Subcutaneous adipose tissue (tissue), 4 donors: ENCODE results near the gene ATAD3A. TPM values are rescaled to one million over a fixed set of nuclear protein-coding genes. Genes with fewer than 3 reads are reported as not detected.

Source experiments
- total RNA-seq, 4 donors: library from RNA; depleted of rRNA; stranded (reverse); fragments of >200 nt; gene quantifications; one replicate each; pipeline ENCODE4 v1.1.0, GENCODE V29; 2016
- TF ChIP-seq, protein P1 (sequence below): fragments of 450-650 bp; IDR thresholded peaks from one replicate; pipeline ENCODE4 v1.5.1; 2016; ENCODE audit warnings: low read depth, mild to moderate bottlenecking, control low read depth, antibody characterized with exemption, moderate library complexity

Gene ATAD3A
- total RNA-seq, 4 donors from 2014 or later = 9.3 to 22.6 (median 12.9) TPM

DNA sequence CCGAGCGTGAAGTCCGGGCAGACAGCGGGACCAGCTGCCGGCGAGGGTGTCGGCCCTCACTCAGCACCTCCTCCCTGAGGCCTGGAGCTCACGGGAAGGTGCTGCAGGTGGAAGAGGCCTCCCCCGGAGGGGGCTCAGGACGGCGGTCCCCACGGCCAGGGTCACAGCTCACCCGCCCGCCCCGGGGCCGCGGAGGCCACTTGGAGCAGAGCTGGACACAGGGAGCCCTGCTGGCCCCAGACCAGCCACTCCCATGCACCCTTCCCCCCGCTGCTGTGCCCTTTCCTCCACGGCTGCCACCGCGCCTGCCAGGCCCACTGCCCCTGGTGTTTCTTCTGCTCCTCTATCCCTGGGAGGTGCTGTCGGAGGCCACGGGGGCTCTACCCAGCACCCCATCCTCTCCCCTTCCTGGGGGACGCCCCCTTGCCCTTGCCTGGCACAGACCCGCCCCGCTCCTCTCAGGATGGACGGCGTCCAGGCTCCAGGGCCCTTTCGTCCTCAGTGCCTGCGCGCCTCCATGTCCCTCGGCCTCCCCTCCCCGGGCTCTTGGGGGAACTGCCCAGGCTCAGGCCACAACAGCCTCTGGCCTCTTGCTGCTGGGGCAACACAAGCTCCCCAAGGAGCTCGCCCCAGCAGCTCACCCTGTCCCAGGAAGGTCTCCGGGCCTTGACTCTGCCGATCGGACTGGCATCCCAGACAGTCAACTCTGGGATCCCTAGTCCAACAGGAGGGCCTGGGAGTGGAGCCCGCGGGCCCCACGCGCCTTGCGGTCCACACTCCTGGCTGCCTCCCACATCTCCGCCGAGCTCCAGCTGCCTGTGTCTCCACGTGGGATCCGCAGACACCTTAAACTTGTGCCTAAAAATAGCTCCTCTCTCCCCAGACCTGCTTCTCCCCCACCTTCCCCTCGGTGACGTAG is 24.3 kb downstream of the ATAD3A start:
- TF ChIP-seq, protein P1, sequence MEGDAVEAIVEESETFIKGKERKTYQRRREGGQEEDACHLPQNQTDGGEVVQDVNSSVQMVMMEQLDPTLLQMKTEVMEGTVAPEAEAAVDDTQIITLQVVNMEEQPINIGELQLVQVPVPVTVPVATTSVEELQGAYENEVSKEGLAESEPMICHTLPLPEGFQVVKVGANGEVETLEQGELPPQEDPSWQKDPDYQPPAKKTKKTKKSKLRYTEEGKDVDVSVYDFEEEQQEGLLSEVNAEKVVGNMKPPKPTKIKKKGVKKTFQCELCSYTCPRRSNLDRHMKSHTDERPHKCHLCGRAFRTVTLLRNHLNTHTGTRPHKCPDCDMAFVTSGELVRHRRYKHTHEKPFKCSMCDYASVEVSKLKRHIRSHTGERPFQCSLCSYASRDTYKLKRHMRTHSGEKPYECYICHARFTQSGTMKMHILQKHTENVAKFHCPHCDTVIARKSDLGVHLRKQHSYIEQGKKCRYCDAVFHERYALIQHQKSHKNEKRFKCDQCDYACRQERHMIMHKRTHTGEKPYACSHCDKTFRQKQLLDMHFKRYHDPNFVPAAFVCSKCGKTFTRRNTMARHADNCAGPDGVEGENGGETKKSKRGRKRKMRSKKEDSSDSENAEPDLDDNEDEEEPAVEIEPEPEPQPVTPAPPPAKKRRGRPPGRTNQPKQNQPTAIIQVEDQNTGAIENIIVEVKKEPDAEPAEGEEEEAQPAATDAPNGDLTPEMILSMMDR = no peak

DNA sequence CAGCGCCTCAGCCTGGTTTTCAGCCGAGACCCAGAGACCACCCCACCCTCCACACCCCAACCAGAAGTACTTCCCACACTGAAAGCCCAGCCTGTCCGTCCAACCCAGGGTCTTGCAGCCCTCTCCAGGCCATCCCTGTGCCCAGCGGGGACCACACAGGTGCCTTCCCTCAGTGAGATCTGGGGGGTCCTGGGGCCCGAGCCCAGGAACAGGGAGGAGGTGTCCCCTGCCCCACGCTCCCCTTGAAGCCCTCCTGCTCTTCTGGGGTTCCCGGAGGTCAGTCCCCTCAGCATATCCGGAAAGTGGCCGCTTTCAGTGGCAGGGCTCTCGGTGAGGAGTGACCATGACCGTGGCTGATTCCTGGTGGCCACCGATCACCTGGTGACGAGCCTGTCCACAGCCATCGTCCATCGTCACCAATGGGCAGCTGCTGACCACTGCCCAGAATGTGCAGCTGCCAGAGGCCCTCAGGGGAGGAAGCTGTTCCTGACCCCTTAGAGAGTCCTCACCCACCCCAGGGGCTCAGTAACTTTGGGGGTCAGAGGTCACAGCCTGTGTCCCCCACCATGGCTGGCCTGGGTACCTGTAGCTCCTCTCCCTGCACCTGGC is 25.1 kb downstream of the ATAD3A start:
- TF ChIP-seq, protein P1 = no peak

DNA sequence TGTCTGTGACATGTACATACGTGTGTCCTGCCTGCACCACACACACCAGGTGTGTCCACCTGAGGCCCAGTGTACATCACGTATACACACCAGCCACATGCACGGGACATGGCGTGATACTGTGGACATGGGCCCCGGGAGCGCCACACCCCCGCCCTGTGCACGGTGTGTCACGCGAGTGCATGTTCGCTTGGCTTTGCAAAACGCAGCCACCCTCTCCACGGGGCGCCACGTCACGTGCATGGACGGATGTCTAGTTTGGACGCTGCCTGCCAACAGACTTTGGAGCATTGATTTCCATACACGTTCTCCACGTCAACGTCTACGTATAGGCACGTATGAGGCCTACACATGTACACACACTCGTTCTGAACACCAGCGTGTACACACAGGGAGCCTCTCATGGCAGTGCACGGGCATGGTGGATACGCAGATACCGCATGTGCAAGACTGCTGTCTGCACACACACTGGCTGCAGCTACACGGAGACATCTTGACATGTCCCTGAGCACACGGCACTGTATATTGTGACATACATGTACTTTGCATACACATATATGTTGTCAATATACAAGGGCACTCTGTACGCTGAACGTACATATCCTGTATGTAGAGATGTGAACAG is 25.8 kb downstream of the ATAD3A start:
- TF ChIP-seq, protein P1 = no peak

DNA sequence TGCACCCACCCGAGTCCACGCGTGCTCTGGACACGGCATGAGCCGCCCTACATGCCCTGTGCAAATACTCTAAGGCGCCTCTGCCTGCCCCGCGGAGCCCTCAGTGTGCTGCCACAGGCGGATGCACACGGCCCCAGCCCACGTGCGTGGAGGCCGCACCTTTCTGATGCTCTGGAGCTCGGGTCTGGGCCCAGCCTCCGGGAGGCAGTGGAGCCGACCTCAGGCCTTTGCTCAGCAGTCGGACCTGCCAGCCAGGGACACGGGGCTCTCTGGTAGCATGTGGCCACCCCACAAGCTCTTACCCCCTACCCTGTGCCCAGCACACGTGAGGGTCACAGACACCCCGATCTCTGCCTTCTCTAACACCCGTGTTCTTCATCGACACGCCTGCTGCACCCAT is 26.4 kb downstream of the ATAD3A start:
- TF ChIP-seq, protein P1 = no peak

DNA sequence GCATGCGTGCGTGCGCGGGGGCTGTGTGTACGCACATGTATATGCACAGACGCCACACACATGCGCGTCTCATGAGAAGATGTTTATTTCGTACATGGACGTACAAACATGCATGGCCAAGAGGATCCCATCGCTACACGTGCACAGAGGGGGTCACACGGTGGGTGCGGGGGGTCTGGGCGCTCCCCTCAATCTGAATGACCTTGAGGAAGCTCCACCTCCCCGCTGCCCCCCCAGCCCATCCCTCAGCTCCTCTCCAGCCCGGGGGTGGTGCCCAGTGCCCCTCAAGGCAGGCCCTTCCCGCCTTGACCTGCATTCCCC is 27.0 kb downstream of the ATAD3A start:
- TF ChIP-seq, protein P1 = no peak

DNA sequence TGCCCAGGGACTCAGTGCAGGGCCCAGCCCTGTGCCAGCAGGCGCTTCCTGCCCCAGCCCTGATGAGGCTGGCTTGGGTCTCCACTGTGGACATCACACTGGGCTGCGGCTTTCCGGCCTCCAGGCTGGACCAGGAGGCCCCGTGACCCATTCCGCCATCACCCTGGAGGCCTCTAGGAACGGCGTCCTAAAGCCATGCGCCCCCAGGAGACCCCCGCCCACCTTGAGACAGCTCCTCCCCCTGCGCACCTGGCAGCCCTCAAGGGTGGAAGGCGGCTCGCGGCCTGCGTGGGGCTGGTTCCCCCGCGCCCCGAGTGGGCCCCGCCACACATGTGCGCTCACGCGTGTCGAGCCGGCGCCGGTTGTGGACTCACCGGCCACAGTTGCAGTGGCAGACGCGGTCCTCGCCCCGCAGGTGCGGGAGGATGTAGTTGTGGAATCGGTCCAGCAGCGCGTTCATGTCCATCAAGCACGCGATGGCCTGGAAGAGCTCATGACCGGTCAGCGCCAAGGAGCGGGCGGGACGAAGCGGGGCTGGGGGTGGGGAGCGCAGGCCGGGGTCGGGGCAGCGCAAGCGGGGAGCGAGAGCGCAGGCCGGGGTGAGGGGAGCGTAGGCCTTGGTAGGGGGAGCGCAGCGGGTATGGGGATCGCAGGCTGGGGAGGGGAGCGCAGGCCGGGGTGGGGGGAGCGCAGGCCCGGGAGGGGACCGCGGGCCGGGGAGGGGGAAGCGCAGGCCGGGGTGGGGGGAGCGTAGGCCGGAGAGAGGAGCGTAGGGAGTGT is 27.5 kb downstream of the ATAD3A start:
- TF ChIP-seq, protein P1 = no peak
